Measurements from ENCODE around the gene PADI3. TPM values are rescaled to one million over a fixed set of nuclear protein-coding genes. Genes with fewer than 3 reads are reported as not detected.

PADI3 gene
- total and polyA plus RNA-seq, 2 of the 8 experiments (the other 6 are each of a cell fraction or from before 2014, with no cell fraction given) = 0.37 to 0.94 TPM

DNA sequence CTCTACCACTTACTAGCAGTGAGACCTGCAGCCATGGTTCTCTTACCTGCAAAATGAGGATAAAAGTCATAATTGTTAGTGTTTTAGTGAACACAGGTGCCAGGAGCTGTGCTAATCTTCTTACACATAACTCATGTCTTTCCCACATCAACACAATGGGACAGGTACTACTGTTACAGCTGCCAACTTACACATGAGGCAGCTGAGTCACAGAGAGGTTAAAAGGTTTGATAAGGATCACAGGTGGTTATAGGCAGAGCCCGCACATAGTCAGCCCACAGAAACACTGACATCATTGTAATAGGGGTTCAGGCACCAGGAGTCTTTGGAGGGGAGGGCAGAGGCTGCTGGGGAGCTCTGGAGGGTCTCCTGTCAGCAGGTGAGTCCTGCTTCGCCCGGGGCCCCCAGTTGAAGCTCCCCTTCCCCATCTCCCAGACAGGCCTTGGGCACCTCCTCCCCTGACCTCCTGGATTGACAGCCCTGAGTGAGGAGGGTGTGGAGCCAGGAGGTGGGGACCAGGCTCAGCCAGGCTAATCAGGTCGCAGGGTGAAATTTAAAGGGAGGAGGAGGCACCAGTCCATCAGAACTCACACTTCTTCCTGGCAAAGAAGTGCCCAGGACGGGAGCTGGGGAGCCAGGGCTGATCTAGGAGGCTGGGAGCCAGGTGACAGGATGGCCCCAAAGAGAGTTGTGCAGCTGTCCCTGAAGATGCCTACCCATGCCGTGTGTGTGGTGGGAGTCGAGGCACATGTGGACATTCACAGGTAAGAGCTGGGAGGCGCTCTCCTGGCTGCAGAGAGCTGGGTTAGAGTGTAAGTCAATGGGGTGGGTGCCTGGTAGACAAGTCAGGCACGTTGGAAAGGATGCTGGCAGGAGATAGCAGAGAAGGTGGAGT, 44.1 kb upstream of the PADI3 start, which contains the start of gene PADI1:
PADI1 (plus strand) TSS at position 583 of the 895 bp plus-strand sequence; CDS start at position 673, 90 bp downstream.
- no peak within 1 kb of the TSS for H2BK120ac ChIP-seq (replicated peaks; ENCODE audit: low read depth, low read length)
- no peak within 1 kb of the TSS for H2BK12ac ChIP-seq (ENCODE audit: low read depth, low read length)
- no peak within 1 kb of the TSS for H2AK5ac ChIP-seq (ENCODE audit: low read depth, low read length)
- no peak within 1 kb of the TSS for H2BK15ac ChIP-seq (ENCODE audit: low read length)
- H3K27ac ChIP-seq (ENCODE audit: low read depth, low read length) = no peak within 1 kb of the TSS
- H3K4me1 ChIP-seq (replicated peaks in 1 of 4; ENCODE audit: control insufficient read depth in 3 of 4, insufficient read depth in 4 of 4, low read length in 3 of 4) = no peaks in the 10 kb centered on the region
- no peak within 1 kb of the TSS for H4K5ac ChIP-seq (ENCODE audit: insufficient read length, low read depth, low read length)
- DNase-seq (ENCODE audit: low read depth in 1 of 2, low spot score in 2 of 2) = no peak
- no peak within 1 kb of the TSS for H2BK20ac ChIP-seq (ENCODE audit: low read length)
- H2BK5ac ChIP-seq (ENCODE audit: low read depth, low read length) = no peak within 1 kb of the TSS
- no peaks in the 10 kb centered on the region for H3K27me3 ChIP-seq (replicated peaks in 1 of 4; ENCODE audit: control insufficient read depth in 3 of 4, extremely low read depth in 1 of 4, insufficient read depth in 3 of 4, low read length in 3 of 4)
- H2AFZ ChIP-seq (ENCODE audit: low read length) = no peak within 1 kb of the TSS
- no peak within 1 kb of the TSS; a peak in 1 of 7 replicates for H3K9ac ChIP-seq (replicated peaks in 1 of 4; ENCODE audit: extremely low read depth in 1 of 4, low read depth in 3 of 4, low read length in 3 of 4)
- no peak for FAIRE-seq
- no peak within 1 kb of the TSS for H3K4me3 ChIP-seq (ENCODE audit: extremely low read depth in 1 of 4, insufficient read depth in 2 of 4, low read depth in 3 of 4, low read length in 4 of 4)
- H3K23me2 ChIP-seq (ENCODE audit: low read depth, low read length) = peaks cover 2% of the 10 kb centered on the region; the same call in 1 of the 2 replicates
- H3K14ac ChIP-seq (ENCODE audit: insufficient read length) = no peak within 1 kb of the TSS
- no peak within 1 kb of the TSS for H3K23ac ChIP-seq (ENCODE audit: insufficient read length)
- no peak within 1 kb of the TSS; the same call in 1 of the 2 replicates for H4K8ac ChIP-seq (ENCODE audit: extremely low read depth, insufficient read depth, low read length)
- no peaks in the 10 kb centered on the region for H3K79me2 ChIP-seq (ENCODE audit: control insufficient read depth in 1 of 2, insufficient read depth in 2 of 2, low read length in 2 of 2)
- no peak within 1 kb of the TSS for H4K91ac ChIP-seq (replicated peaks; ENCODE audit: insufficient read length, low read length)
- H4K20me1 ChIP-seq (replicated peaks in 1 of 2; ENCODE audit: control insufficient read depth in 1 of 2, insufficient read depth in 2 of 2, low read length in 2 of 2) = no peaks in the 10 kb centered on the region
- no peak within 1 kb of the TSS for H3K4ac ChIP-seq (replicated peaks; ENCODE audit: insufficient read length, low read depth, low read length)
- no peaks in the 10 kb centered on the region for H3K79me1 ChIP-seq (ENCODE audit: low read depth, low read length)
- WGBS, 2 experiments (ENCODE audit: extremely low coverage in 1 of 2, insufficient coverage in 1 of 2, insufficient read length in 1 of 2, insufficient replicate concordance in 2 of 2, low coverage in 1 of 2, low lambda C conversion rate in 2 of 2, missing lambda C conversion rate in 1 of 2) = 82% methylated on average over 7 of the region's 9 CpGs; no CpG with 5 or more reads in 1 of the 2 experiments
- H3K18ac ChIP-seq (ENCODE audit: extremely low read depth, low read length) = no peak within 1 kb of the TSS; the same call in 1 of the 2 replicates
- POLR2A ChIA-PET (ENCODE audit: partially characterized antibody) = interaction anchor here (0.8 kb wide), 1 partner anchor 38 kb away, joined by 3 read pairs; no protein-coding TSS in a partner anchor
- no peak within 1 kb of the TSS for H3K4me2 ChIP-seq (ENCODE audit: insufficient read depth in 1 of 2, low read depth in 2 of 2, low read length in 2 of 2)
- no peaks in the 10 kb centered on the region for H3K36me3 ChIP-seq (ENCODE audit: control insufficient read depth in 2 of 4, insufficient read depth in 4 of 4, low read length in 3 of 4)
- H3K56ac ChIP-seq (replicated peaks; ENCODE audit: insufficient read length, low read depth, low read length) = no peak within 1 kb of the TSS
- no peak for TF ChIP-seq RNF2 (IDR thresholded peaks at IDR 0.05; ENCODE audit: borderline replicate concordance, low read depth, low read length, missing control alignments, poor library complexity, severe bottlenecking)
- TF ChIP-seq MAFK (IDR thresholded peaks at IDR 0.05; ENCODE audit: low read depth, low read length) = no peak
- H3K9me3 ChIP-seq (ENCODE audit: insufficient read depth in 2 of 2, low read depth in 1 of 2, low read length in 1 of 2) = no peaks in the 10 kb centered on the region
- CTCF ChIA-PET (ENCODE audit: partially characterized antibody) = interaction anchor here (0.6 to 2.2 kb wide), 6 partner anchors 11 to 273 kb away, joined by 3 to 9 read pairs (median 3); no protein-coding TSS in a partner anchor

Measured in H1 (cell line).